ENCODE results near the gene POLD3.

The POLD3 gene

GRCh38 chr11:74592441-74593362 lies at the start of gene POLD3:
Gene POLD3 (plus strand): TSS chr11:74592582. CDS start chr11:74592659, 77 bp downstream.
- DNase-seq: peak; percentile 96

GRCh38 chr11:74543991-74544390 lies 48.4 kb upstream of the POLD3 start:
- no peak for DNase-seq

GRCh38 chr11:74546752-74547151 lies 45.6 kb upstream of the POLD3 start:
- no peak for DNase-seq

GRCh38 chr11:74550991-74551753 lies 41.2 kb upstream of the POLD3 start:
- no peak for DNase-seq

GRCh38 chr11:74551754-74552145 lies 40.6 kb upstream of the POLD3 start:
- no peak for DNase-seq

GRCh38 chr11:74557526-74557925 lies 34.9 kb upstream of the POLD3 start:
- no peak for DNase-seq

- no peak for DNase-seq
Measured at GRCh38 chr11:74559110-74559933, 33.1 kb upstream of the POLD3 start.

GRCh38 chr11:74559934-74560309 lies 32.5 kb upstream of the POLD3 start:
- no peak for DNase-seq

- no peak for DNase-seq
Measured at GRCh38 chr11:74566146-74566960, 26.0 kb upstream of the POLD3 start.

GRCh38 chr11:74568028-74568427 lies 24.4 kb upstream of the POLD3 start:
- no peak for DNase-seq

GRCh38 chr11:74570266-74571061 lies 21.9 kb upstream of the POLD3 start:
- DNase-seq: peak; percentile 30 to 31

GRCh38 chr11:74571062-74571399 lies 21.4 kb upstream of the POLD3 start:
- no peak for DNase-seq

- no peak for DNase-seq
Measured at GRCh38 chr11:74572349-74572748, 20.0 kb upstream of the POLD3 start.

GRCh38 chr11:74574563-74574962 lies 17.8 kb upstream of the POLD3 start:
- DNase-seq: no peak

GRCh38 chr11:74575999-74576398 lies 16.4 kb upstream of the POLD3 start:
- no peak for DNase-seq

GRCh38 chr11:74577181-74577580 lies 15.2 kb upstream of the POLD3 start:
- no peak for DNase-seq

- no peak for DNase-seq
Measured at GRCh38 chr11:74577624-74578396, 14.6 kb upstream of the POLD3 start.

GRCh38 chr11:74579577-74580270 lies 12.7 kb upstream of the POLD3 start:
- no peak for DNase-seq

GRCh38 chr11:74581954-74582547 lies 10.3 kb upstream of the POLD3 start:
- no peak for DNase-seq

Measured in stimulated activated CD4-positive, alpha-beta T cell treated with anti-CD3 and anti-CD28 coated beads, Interleukin-2, amount 100 ng/mL, for 24 hours (primary cell).